NCI-H510A (cell line): ENCODE results near the gene DLG5.
"Not testable (repeated sequence)": the region's sequence is repeated elsewhere in the genome, so short reads cannot be mapped to it uniquely, and the experiment has no call there.

Experiments used
- DNase-seq: peaks from one replicate; lab custom pipeline; 2025; lab: John Stamatoyannopoulos, UW

DLG5 gene

DNA sequence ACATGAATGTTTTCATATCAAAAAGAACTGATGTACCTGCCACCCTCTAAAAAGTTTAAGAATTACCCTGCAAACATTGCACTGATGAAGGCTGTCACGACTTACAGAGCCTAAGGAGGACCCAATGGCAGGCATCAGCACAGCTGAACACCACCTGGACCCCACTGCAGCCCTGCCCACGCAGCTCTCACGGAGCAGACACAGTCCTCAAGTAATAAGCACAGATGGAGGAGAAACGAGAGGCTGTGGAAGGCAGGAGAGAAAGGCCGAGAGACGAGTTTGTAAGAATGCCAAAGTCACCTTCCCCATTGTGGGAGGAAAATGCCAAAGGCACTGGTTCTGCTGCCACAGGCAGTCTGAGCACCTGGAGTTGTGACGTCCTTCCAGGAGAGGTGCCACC, 135.0 kb downstream of the DLG5 start:
- DNase-seq, result no peak

DNA sequence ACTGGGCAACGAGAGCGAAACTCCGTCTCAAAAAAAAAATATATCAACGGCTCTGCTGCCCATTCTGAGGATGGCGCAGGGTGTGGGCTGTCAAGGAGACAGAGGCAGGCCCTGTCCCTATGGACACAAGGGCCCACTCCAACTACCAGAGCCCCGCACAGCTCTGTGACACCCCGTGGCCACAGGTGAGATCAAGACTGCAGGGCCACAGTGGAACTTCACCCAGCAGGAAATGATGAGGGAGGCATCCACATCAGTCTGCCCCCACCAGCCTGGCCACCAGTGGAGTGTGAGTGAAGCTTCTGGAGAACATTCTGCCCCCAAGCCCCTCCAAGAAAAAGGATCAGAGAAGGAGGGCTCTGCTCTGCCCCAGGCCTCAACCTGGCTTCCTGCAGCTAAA, 136.7 kb downstream of the DLG5 start:
- no peak for DNase-seq

- no peak for DNase-seq
Measured at GRCh38 chr10:77789016-77789415, 137.5 kb downstream of the DLG5 start.

DNA sequence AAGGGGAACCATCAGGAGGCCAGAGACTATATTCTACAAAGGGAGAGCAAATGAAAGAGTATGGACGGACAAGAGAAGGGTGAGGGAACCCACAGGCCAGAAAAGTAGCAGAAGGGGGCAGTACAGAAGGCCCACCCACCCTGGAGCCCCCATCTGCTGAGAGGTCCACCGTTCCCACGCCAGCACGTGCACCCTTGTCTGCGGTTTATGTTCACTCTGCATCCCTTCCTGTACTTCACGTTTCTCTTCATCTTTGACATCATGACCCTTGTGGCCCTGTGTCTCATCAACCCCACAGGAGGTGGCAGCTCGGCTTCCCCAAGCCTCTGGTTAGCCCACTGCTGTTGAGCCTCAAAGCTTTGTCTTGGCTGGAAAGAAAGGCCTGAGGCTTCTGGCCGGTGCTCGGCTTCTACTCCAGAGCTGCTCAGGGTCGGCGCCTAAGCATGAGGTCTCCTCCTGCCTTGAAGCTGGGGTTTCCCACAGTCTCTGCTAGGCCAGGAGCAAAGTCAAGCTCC, 138.0 kb downstream of the DLG5 start:
- DNase-seq, result no peak

- DNase-seq, result no peak
Measured at GRCh38 chr10:77787440-77787839, 139.1 kb downstream of the DLG5 start.

GRCh38 chr10:77784856-77785255, 141.7 kb downstream of the DLG5 start:
- DNase-seq, result no peak

DNA sequence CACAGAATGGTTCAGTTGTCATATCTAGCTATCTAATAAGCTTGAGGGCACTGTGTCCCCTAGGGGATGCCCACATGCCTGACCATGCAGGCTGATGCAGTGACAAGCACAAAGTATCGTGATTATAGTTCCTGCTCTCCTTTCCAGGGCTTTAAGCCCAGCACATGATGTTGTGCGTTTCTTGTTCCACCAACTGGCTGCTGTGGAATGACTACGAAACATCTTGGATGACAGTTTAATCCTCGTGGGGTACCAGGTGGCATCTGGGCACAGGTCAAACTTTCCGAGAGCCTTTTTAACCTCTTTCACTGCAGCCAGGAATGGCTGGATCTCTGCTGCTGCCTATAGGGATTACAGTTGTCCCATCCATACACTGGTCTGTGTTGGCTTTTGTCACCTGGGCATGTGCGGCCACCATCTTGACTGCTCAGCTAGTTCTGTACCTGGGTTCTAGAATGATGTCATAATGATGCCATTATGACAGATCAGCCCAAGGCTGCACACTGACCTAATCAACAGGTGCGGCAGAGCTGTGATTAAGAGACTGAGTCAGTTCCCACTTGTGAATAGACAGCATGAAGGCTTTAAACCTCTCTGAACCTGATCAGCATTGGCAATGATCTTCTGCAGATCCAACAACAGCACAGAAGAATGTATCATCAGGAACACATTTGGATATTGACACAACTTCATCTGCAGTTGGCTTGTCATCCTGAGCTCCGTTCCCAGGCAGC, 144.1 kb downstream of the DLG5 start:
- DNase-seq, result no peak

DNA sequence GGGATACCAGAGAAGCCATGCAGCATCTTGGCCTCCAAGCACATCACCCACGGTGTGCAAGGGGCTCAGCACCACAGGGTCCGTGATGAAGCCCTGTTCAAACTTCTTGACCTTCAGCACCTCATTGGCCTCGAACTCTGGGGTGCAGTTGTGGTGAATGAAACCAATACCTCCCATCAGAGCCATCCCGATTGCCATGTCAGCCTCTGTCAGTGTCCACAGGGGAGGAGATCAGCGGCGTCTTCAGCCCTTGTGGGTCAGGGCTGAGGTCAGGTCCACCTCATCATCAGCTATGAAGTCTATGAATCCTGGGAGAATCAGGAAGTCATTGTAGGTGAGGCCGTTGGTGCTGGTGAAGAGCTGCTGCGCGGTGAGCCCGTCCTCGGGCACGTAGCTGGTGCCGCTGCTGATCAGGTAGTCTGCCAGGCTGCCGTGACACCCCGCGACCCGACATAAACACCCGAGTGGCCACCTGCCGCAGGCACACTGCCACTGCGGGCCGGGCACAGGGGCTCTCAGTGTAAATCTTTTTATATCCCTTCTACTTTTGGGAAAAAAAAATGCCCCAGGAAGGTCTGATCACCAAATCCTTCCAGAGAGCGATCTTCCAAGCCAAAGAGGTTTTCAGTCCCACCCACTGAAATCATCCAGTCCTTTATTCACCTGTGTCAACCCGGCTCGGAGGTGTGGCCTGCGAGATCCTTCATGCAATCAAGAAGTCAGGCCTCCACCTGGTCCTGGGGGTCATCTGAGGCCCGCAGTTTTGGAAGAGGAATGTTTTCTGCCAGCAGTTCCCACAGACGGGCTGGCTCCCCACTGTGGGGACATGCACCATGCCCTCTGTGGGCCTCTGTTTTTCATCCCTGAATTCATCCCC, 144.9 kb downstream of the DLG5 start:
- no peak for DNase-seq

DNA sequence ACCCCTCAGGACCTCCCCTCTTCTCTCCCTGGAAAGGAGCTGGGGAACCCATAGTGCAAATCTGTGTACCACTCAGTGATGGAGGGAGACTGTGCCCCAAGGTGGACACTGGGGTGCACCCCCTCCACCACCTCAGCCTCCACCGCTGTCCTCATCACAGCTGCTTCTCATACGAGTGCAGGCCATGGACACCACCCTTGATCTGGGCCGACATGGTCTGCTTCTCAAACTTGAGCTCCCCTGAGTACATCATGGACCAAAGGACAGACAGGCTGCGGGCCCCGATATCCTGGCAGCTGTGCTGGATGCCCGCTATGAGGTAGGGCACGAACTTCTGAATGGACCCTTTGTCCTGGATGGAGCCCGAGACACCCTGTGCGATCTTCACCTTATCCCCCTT, 146.4 kb downstream of the DLG5 start:
- DNase-seq, result no peak

DNA sequence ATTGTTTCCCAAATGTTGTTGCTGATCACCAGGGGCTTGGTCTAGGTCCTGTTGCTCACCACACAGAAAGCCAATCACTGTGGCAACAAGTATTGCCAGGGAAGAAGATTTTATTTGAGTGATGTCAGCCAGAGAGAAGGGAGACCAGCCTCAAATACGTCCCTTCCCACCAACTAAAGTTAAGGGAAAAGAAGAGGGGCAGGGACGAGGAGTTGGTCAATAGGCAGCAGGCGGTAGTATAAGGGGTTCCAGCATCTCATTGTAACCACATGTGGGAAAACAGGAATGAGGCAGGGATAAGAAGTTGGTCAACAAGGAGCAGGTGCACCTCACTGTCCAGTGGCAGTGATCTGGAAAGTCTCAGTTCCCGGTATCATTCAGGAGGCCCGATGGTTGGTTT, 150.1 kb downstream of the DLG5 start:
- DNase-seq, result no peak

DNA sequence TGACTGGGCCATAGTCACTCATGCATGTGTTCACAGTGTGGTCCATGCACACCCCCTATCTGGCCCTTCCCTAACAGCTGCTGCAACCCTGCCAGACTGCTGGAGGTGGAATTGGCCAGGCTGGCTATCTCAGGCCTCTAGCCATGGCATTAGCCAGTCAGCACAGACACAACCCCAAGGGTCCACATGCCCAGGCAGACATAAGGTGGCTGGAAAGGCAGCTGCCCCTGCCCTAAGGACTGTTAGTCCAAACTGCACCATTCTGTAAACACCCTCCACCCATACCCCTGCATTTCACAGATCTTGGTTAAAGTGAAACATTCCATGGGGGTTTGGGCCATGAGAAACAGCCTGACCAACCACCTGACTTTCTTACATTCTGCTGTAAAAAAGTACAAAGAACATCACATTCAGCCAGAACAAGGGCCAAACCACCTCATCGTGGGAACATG, 151.6 kb downstream of the DLG5 start:
- DNase-seq, result no peak

DNA sequence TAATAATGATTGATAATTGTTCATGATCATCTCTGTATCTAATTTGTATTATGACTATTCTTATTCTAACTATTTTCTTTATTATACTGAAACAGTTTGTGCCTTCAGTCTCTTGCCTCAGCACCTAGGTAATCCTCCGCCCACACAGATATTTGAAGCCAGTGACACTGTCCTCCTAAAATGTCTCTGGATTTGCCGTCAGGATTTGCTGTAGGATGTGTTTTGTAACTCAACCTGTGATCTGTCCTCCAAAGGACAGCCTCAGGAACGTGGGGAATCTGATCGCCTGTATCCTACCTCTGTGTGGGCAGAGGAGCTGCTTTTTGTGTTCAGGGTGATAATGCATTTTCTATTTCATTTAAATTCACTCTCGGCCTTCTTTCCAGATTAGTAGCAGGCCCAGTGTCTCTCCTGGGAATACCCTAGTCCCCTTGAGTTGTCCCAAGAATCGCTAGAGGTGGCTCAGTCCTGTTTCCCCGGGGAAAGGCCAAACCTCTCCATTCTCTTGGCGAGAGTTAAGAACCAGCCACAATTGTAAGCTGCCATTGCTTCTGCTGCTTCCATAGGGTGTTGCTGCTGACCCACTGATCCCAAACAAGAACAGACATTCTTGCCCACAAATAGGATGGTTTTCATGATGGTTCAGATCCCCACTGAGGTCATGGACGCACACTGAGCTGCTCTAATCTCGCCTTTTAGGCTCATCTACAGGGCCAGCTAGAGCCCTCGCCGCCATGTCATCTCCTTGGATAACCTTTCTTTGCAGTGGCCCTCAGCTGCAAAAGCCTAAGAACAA, 152.7 kb downstream of the DLG5 start:
- DNase-seq, result no peak

GRCh38 chr10:77772852-77773600, 153.5 kb downstream of the DLG5 start:
- DNase-seq, result not testable (repeated sequence)

DNA sequence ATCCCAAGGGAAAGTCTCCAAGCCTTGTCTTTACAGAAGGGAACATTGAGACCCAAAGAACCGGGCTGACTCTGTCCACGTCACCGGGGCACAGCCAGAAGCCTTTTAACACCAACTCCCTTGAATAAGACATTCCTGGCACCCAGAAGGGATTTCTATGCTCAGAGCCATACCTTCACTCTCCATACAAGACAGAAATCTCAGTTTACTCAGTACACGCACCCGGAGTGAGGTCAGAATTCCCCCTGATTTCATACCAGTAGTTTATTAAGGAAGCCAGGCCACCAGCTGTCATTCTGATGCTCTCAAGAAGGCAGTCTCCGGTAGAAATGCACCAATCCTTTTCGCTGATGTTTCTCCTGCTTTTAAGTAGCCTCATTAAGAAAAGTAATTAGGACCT, 154.7 kb downstream of the DLG5 start:
- no peak for DNase-seq

DNA sequence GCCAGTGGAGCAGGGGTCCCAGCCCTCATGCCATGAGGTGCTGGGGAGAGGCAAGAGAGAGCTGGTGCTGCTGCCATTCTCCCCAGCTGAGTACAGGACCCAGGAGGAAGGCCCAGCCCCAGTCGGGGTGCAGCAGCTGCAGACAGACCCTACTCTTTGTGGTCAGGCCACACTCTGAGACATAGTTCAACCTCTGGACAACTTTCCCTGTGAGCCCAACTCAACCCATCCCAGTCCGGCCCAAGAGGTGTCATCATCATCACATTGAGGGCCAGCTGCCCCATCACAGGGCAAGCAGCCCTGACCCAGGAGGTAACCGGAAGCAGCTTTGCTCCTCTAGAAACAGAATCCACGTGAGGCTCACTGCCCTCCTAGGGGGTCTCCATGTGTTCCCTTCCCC, 155.1 kb downstream of the DLG5 start:
- no peak for DNase-seq

DNA sequence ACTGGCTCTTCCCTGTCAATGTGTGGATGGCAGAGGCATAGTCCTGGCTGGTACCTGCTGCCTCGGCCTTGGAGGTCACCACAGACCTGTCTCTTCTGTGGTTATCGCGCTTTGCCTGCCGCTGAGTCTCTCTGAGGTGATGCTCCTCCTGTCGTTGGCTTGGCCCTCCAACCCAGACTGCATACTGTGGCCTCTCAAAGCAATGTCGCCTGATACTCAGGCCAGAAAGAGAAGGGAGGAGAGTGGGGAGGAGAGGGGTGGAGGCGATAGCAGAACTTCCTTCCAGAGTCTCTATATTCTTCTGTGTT, 155.7 kb downstream of the DLG5 start:
- DNase-seq, result no peak

- DNase-seq, result no peak
Measured at GRCh38 chr10:77770081-77770867, 156.3 kb downstream of the DLG5 start.

GRCh38 chr10:77768039-77768438, 158.5 kb downstream of the DLG5 start:
- no peak for DNase-seq

DNA sequence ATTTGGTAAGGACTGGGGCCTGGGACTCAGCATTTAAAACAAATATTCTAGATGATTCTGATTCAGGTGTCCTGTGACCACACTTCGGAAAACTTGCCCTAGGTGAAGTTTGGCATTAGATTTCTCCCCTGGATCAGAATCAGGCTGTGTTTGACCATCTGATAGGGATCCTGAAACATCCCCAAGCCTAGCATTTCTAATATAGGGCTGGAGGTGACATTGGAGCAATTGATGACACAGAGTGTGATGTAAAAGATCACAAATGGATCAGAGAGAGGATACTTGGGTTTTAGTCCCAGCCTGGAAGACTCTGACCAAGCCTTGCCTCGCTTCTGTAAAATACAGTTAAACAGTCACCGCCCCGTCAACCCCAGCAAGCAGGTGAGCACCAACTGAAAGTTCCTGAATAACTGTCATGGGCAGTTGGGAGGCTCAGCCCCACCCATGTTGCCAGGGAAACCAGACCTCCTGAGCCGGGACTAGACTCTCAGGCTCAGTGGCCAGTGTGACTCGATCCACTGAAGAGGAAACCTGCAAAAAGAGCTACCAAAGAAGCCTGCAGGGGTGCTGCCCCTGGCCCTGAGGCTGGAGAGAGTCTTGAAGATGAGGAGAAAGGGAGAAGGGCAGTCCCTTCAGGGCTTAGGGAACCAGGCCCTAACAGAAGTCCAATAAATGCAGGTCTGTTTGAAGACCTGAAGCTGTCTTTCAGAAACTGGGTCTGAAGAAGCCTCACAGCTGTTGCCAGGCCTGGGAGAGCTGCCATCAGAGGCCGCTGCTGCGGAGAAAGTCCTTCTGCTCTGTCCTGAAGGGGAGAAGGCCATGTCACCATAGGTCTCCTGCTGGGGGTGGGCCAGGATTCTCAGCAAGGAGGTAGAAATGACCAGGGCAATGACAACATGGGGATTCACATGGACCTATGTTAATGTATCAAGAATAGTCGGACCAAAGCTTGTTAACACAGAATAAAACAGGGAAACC, 162.8 kb downstream of the DLG5 start:
- no peak for DNase-seq

- not testable (repeated sequence) for DNase-seq
Measured at GRCh38 chr10:77758406-77758805, 168.1 kb downstream of the DLG5 start.
